PFSK-1 (cell line): Measurements from ENCODE around the gene MEGF9.

ENCODE experiments used
- FOXP2 ChIP-seq: optimal IDR thresholded peaks from 2 replicates; pipeline ENCODE3; 2011; ENCODE audit warnings: borderline replicate concordance, control low read depth, inconsistent platforms; ENCODE audit not compliant: insufficient read depth; ENCODE audit errors: extremely low read length, extremely low read depth
- POLR2AphosphoS5 ChIP-seq: IDR thresholded peaks from 2 replicates; pipeline ENCODE4 v1.6.1; 2012; ENCODE audit warnings: low read depth, mild to moderate bottlenecking, control low read depth, low read length, moderate library complexity
- REST ChIP-seq, 2 experiments: IDR thresholded peaks; 2 replicates each; pipeline versions ENCODE4 v1.6.1 to v1.8.0; 2011 to 2012; ENCODE audit warnings: low read depth in 2 of 2, low read length in 2 of 2, control low read depth in 1 of 2, inconsistent platforms in 1 of 2, mild to moderate bottlenecking in 1 of 2, moderate library complexity in 1 of 2; ENCODE audit not compliant: insufficient read depth in 1 of 2
- SIN3A ChIP-seq: IDR thresholded peaks from 2 replicates; pipeline ENCODE4 v1.6.1; 2012; ENCODE audit warnings: mild to moderate bottlenecking, low read length, moderate library complexity, borderline replicate concordance; ENCODE audit not compliant: insufficient read depth
- TAF1 ChIP-seq: IDR thresholded peaks from 2 replicates; pipeline ENCODE4 v1.6.1; 2012; ENCODE audit warnings: low read length, control low read depth, borderline replicate concordance; ENCODE audit not compliant: insufficient read depth

Gene MEGF9

GRCh38 chr9:120705174-120705573 is 9.1 kb downstream of the MEGF9 start:
- TF ChIP-seq FOXP2 (no peak), POLR2AphosphoS5 (no peak), REST (IDR thresholded peaks at IDR 0.05; ENCODE audit: insufficient read depth in 1 of 2, low read depth in 2 of 2, low read length in 2 of 2) (no peak), TAF1 (no peak), SIN3A (no peak)

- TF ChIP-seq FOXP2, result no peak
- TF ChIP-seq POLR2AphosphoS5, result no peak
- no peak for TF ChIP-seq SIN3A
- no peak for TF ChIP-seq TAF1
- TF ChIP-seq REST (IDR thresholded peaks at IDR 0.05; ENCODE audit: insufficient read depth in 1 of 2, low read depth in 2 of 2, low read length in 2 of 2), result no peak
Measured at GRCh38 chr9:120702075-120702474, 12.2 kb downstream of the MEGF9 start.

- no peak for TF ChIP-seq REST (IDR thresholded peaks at IDR 0.05; ENCODE audit: insufficient read depth in 1 of 2, low read depth in 2 of 2, low read length in 2 of 2)
- TF ChIP-seq FOXP2, result no peak
- TF ChIP-seq SIN3A, result no peak
- no peak for TF ChIP-seq TAF1
- TF ChIP-seq POLR2AphosphoS5, result no peak
Measured at GRCh38 chr9:120701248-120701647, 13.0 kb downstream of the MEGF9 start.

GRCh38 chr9:120698766-120699165 is 15.5 kb downstream of the MEGF9 start:
- TF ChIP-seq POLR2AphosphoS5, result no peak
- TF ChIP-seq FOXP2, result no peak

- TF ChIP-seq REST (IDR thresholded peaks at IDR 0.05; ENCODE audit: insufficient read depth in 1 of 2, low read depth in 2 of 2, low read length in 2 of 2) (no peak), FOXP2 (no peak), POLR2AphosphoS5 (no peak), SIN3A (no peak), TAF1 (no peak)
Measured at GRCh38 chr9:120697448-120697847, 16.8 kb downstream of the MEGF9 start.
